Stimulated activated naive CD8-positive, alpha-beta T cell treated with anti-CD3 and anti-CD28 coated beads, Interleukin-15, amount 100 ng/mL, for 72 hours (primary cell): ENCODE data around the gene TEAD3.
"Not testable (repeated sequence)": the region's sequence is repeated elsewhere in the genome, so short reads cannot be mapped to it uniquely, and the experiment has no call there.

Experiments
- ATAC-seq: fragments of 150-1000 bp; cut with Tn5 transposase; 2 replicates; pipeline ENCODE4 v1.10.0; 2021; ENCODE audit warnings: mild to moderate bottlenecking, moderate library complexity
- DNase-seq, 2 donors: peaks; one replicate each; pipeline ENCODE4 v3.0.0; 2021 to 2022
- H3K27ac Mint-ChIP-seq, 2 donors: one replicate each; pipeline ENCODE4 v1.8.0; 2022; ENCODE audit warnings: mild to moderate bottlenecking in 2 of 2, mixed read lengths in 2 of 2, moderate library complexity in 2 of 2
- H3K27me3 Mint-ChIP-seq: one replicate; pipeline ENCODE4 v1.8.0; 2022; ENCODE audit warnings: mixed read lengths
- H3K4me1 Mint-ChIP-seq: one replicate; pipeline ENCODE4 v1.8.0; 2022; ENCODE audit warnings: mild to moderate bottlenecking, mixed read lengths
- H3K4me3 Mint-ChIP-seq, 2 donors: one replicate each; pipeline ENCODE4 v1.8.0; 2022; ENCODE audit warnings: mild to moderate bottlenecking in 2 of 2, mixed read lengths in 2 of 2, moderate library complexity in 1 of 2
- H3K9me3 Mint-ChIP-seq, 2 donors: one replicate each; pipeline ENCODE4 v1.8.0; 2022; ENCODE audit warnings: mixed read lengths in 2 of 2

Gene TEAD3

GRCh38 chr6:35439308-35439707 lies 57.6 kb downstream of the TEAD3 start:
- ATAC-seq (no peak), DNase-seq (no peak)
- no peaks in the 10 kb centered on the region for H3K4me1 Mint-ChIP-seq
- no peaks in the 10 kb centered on the region for H3K27me3 Mint-ChIP-seq
- no peaks in the 10 kb centered on the region for H3K9me3 Mint-ChIP-seq
- H3K27ac Mint-ChIP-seq: peak overlapping the region in 1 of 2 donors; percentile 10
- no peak overlapping the region for H3K4me3 Mint-ChIP-seq

GRCh38 chr6:35438378-35439065 lies 58.4 kb downstream of the TEAD3 start:
- H3K9me3 Mint-ChIP-seq, H3K4me1 Mint-ChIP-seq, ATAC-seq, H3K27me3 Mint-ChIP-seq, DNase-seq, H3K4me3 Mint-ChIP-seq: not testable (repeated sequence)
- H3K27ac Mint-ChIP-seq: peak overlapping the region in 1 of 2 donors; percentile 27

- no peaks in the 10 kb centered on the region for H3K27me3 Mint-ChIP-seq
- DNase-seq (no peak), ATAC-seq (no peak)
- no peak overlapping the region for H3K4me3 Mint-ChIP-seq
- peak overlapping the region in 1 of 2 donors; percentile 13 for H3K27ac Mint-ChIP-seq
- H3K4me1 Mint-ChIP-seq: no peaks in the 10 kb centered on the region
- H3K9me3 Mint-ChIP-seq: no peaks in the 10 kb centered on the region
These were observed 60.6 kb downstream of the TEAD3 start for GRCh38 chr6:35436071-35436857.

DNA sequence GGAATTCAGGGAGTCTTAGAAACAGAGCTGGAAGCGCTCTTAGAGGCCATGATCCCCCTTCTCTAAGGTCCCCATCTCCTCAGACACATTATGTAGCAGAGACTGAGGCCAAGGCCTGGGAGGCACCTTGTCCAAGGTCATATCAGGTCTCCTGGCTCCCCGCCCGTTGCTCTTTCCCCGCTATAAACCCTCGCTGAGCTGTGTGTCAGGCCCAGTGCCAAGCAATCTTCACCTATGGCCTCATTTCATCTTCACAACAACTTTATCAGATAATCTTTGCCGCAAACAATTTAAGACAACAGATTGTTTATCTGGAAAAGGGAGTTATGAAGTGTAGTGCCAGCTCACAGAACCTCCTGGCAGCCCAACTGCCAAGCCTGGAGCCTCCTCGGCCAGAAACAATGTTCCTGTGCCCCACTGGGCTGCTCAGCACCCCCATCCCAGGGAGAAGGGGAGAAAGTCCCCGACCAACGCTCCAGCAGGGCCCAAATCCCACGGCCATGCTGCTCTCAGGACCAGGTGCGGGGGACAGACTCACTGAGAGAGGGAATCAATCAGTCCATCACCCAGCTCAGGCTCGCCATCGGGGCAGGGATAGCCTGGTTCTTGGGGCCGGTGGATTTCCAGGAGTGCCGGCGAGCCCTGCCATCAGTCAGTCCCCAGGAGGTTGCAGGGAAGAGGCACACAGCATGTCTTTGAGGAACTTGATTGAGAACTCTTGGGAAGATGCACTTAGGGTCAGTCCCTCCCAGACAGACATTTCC lies 61.6 kb downstream of the TEAD3 start:
- H3K4me3 Mint-ChIP-seq: no peak overlapping the region
- no peaks in the 10 kb centered on the region for H3K27me3 Mint-ChIP-seq
- ATAC-seq (no peak), DNase-seq (no peak)
- no peak overlapping the region for H3K27ac Mint-ChIP-seq
- H3K9me3 Mint-ChIP-seq: no peaks in the 10 kb centered on the region
- no peaks in the 10 kb centered on the region for H3K4me1 Mint-ChIP-seq

GRCh38 chr6:35432702-35433101 lies 64.2 kb downstream of the TEAD3 start:
- peaks cover 8 to 20% of the 10 kb centered on the region in 2 donors for H3K9me3 Mint-ChIP-seq
- DNase-seq, H3K27me3 Mint-ChIP-seq, ATAC-seq, H3K4me3 Mint-ChIP-seq, H3K4me1 Mint-ChIP-seq: not testable (repeated sequence)
- peak overlapping the region in 1 of 2 donors; percentile 19 for H3K27ac Mint-ChIP-seq

GRCh38 chr6:35432291-35432690 lies 64.6 kb downstream of the TEAD3 start:
- DNase-seq: no peak
- ATAC-seq: no peak
- Mint-ChIP-seq H3K27me3 (no peaks in the 10 kb centered on the region), H3K4me1 (no peaks in the 10 kb centered on the region), H3K4me3 (no peak overlapping the region), H3K9me3 (peaks cover 8 to 20% of the 10 kb centered on the region in 2 donors), H3K27ac (no peak overlapping the region)

DNA sequence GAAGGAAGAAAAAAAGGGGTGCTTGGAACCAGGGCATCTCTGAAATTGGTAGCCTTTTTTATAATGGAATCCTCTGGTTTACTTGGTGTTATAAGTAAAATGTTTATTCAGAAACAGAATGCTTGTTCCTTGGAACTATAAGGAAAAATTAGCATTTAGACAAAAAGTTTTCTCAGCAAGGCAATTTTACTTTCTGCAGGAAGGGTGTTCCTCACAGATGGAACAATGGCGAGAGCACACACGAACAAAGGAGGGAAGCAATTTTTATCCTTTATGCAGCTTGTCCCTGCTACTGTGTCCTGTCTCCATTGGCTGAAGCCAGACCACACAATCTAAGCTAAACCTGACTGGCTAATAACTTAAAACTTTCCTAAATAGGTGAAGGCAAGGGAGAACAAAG lies 67.4 kb downstream of the TEAD3 start:
- no peak overlapping the region for H3K27ac Mint-ChIP-seq
- no peaks in the 10 kb centered on the region for H3K27me3 Mint-ChIP-seq
- peaks cover 8 to 20% of the 10 kb centered on the region in 2 donors for H3K9me3 Mint-ChIP-seq
- H3K4me1 Mint-ChIP-seq: no peaks in the 10 kb centered on the region
- DNase-seq (no peak), ATAC-seq (no peak)
- H3K4me3 Mint-ChIP-seq: no peak overlapping the region

- H3K27me3 Mint-ChIP-seq: no peaks in the 10 kb centered on the region
- peaks cover 8 to 20% of the 10 kb centered on the region in 2 donors for H3K9me3 Mint-ChIP-seq
- DNase-seq: no peak
- H3K4me3 Mint-ChIP-seq: no peak overlapping the region
- no peak for ATAC-seq
- H3K4me1 Mint-ChIP-seq: no peaks in the 10 kb centered on the region
- H3K27ac Mint-ChIP-seq: no peak overlapping the region
These were observed 68.3 kb downstream of the TEAD3 start for GRCh38 chr6:35428421-35429149.

GRCh38 chr6:35427851-35428321 lies 69.0 kb downstream of the TEAD3 start:
- H3K27me3 Mint-ChIP-seq: no peaks in the 10 kb centered on the region
- DNase-seq (no peak), ATAC-seq (no peak)
- H3K27ac Mint-ChIP-seq: no peak overlapping the region
- H3K4me3 Mint-ChIP-seq: no peak overlapping the region
- H3K9me3 Mint-ChIP-seq: peaks cover 8 to 20% of the 10 kb centered on the region in 2 donors
- H3K4me1 Mint-ChIP-seq: no peaks in the 10 kb centered on the region

DNA sequence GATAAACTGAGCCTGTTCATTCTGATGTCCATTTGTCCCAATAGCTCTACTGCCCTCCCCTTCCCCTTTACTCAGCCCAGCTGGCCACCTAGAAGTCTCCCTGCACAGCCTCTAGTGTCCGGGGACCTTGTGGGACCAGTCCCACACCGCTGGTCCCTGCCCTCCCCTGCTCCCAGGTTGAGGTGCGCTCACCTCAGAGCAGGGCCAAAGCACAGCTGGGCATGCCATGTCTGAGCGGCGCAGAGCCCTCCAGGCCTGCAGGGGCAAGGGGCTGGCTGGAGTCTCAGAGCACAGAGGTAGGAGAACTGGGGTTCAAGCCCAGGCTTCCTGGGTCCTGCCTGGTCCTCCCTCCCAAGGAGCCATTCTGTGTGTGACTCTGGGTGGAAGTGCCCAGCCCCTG lies 69.4 kb downstream of the TEAD3 start:
- H3K9me3 Mint-ChIP-seq: peaks cover 8 to 20% of the 10 kb centered on the region in 2 donors
- no peak for ATAC-seq

DNA sequence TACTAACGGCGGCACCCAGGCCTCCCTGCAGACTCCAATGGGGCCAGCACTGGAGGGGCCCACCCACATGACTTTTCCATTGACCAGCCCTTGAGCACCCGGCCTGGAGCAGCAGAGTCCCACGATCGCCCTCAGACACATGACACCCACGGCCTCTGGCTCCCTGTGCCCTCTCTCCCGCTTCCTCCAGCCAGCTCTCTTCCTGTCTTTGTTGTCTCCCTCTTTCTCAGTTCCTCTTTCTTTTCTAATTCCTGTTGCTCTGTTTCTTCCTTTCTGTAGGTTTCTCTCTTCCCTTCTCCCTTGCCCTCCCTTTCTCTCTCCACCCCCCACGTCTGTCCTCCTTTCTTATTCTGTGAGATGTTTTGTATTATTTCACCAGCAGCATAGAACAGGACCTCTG lies 70.8 kb downstream of the TEAD3 start:
- Mint-ChIP-seq H3K4me1 (no peaks in the 10 kb centered on the region), H3K9me3 (peaks cover 8 to 20% of the 10 kb centered on the region in 2 donors), H3K27me3 (no peaks in the 10 kb centered on the region), H3K27ac (peak overlapping the region in 1 of 2 donors; percentile 64), H3K4me3 (no peak overlapping the region)
- DNase-seq: no peak
- no peak for ATAC-seq

More for the DNA sequence above, 69.4 kb downstream of the TEAD3 start:
- H3K4me3 Mint-ChIP-seq: no peak overlapping the region
- DNase-seq: no peak
- H3K27me3 Mint-ChIP-seq: no peaks in the 10 kb centered on the region
- H3K4me1 Mint-ChIP-seq: no peaks in the 10 kb centered on the region
- no peak overlapping the region for H3K27ac Mint-ChIP-seq

GRCh38 chr6:35425284-35425683 lies 71.6 kb downstream of the TEAD3 start:
- ATAC-seq: no peak
- H3K4me1 Mint-ChIP-seq: no peaks in the 10 kb centered on the region

More at GRCh38 chr6:35425284-35425683, 71.6 kb downstream of the TEAD3 start:
- Mint-ChIP-seq H3K9me3 (peaks cover 8 to 20% of the 10 kb centered on the region in 2 donors), H3K27ac (no peak overlapping the region), H3K4me3 (no peak overlapping the region), H3K27me3 (no peaks in the 10 kb centered on the region)
- no peak for DNase-seq
